ENCODE measurements around the gene ZNF511.
A peak's percentile ranks its signal among the peaks of the same experiment; 100 is the strongest.

The ZNF511 gene

GRCh38 chr10:133350283-133350949 lies 41.7 kb downstream of the ZNF511 start:
- H3K4me2 ChIP-seq (ENCODE audit: low read length) = no peak overlapping the region
- H3K36me3 ChIP-seq (ENCODE audit: control insufficient read depth, insufficient read depth, low read length) = no peaks in the 10 kb centered on the region
- H3K18ac ChIP-seq (ENCODE audit: low read length) = no peak overlapping the region
- H3K23ac ChIP-seq (ENCODE audit: low read length) = peak overlapping the region; percentile 45
- no peak overlapping the region for H2AK5ac ChIP-seq (ENCODE audit: low read length)
- no peaks in the 10 kb centered on the region for H3K79me2 ChIP-seq (ENCODE audit: control insufficient read depth, insufficient read depth, low read length)
- H3K9ac ChIP-seq (ENCODE audit: low read length) = no peak overlapping the region
- WGBS (ENCODE audit: extremely low coverage, insufficient coverage, low lambda C conversion rate) = no CpG with 5 or more reads among the region's 12 CpGs
- no peak overlapping the region for H3K4ac ChIP-seq (ENCODE audit: low read depth, low read length)
- no peak overlapping the region for H3K4me3 ChIP-seq (ENCODE audit: low read length)
- no peak for DNase-seq
- no peak overlapping the region for H3K56ac ChIP-seq (ENCODE audit: low read length)
- H2BK15ac ChIP-seq (replicated peaks; ENCODE audit: low read depth) = no peak overlapping the region
- no peaks in the 10 kb centered on the region for H3K4me1 ChIP-seq (ENCODE audit: control insufficient read depth, low read depth, low read length)
- H3K79me1 ChIP-seq (ENCODE audit: low read length) = no peaks in the 10 kb centered on the region
- no peak overlapping the region for H3K27ac ChIP-seq (ENCODE audit: low read depth, low read length)
- no peaks in the 10 kb centered on the region for H3K27me3 ChIP-seq (ENCODE audit: insufficient read depth, low read length, poor library complexity)
- no peak overlapping the region for H2BK120ac ChIP-seq (ENCODE audit: low read depth, low read length)
- H2BK5ac ChIP-seq (ENCODE audit: low read length) = no peak overlapping the region
- H4K5ac ChIP-seq (ENCODE audit: low read length) = no peak overlapping the region
- no peak overlapping the region for H4K8ac ChIP-seq (ENCODE audit: low read depth, low read length)

- H3K36me3 ChIP-seq (ENCODE audit: control insufficient read depth, insufficient read depth, low read length) = no peaks in the 10 kb centered on the region
- no CpG with 5 or more reads among the region's 13 CpGs for WGBS (ENCODE audit: extremely low coverage, insufficient coverage, low lambda C conversion rate)
- no peak overlapping the region for H2BK5ac ChIP-seq (ENCODE audit: low read length)
- H3K27ac ChIP-seq (ENCODE audit: low read depth, low read length) = no peak overlapping the region
- H3K79me1 ChIP-seq (ENCODE audit: low read length) = no peaks in the 10 kb centered on the region
- no peak for DNase-seq
- H3K4me3 ChIP-seq (ENCODE audit: low read length) = no peak overlapping the region
- no peak overlapping the region for H3K4me2 ChIP-seq (ENCODE audit: low read length)
- H3K4ac ChIP-seq (ENCODE audit: low read depth, low read length) = no peak overlapping the region
- H2BK120ac ChIP-seq (ENCODE audit: low read depth, low read length) = no peak overlapping the region
- no peaks in the 10 kb centered on the region for H3K4me1 ChIP-seq (ENCODE audit: control insufficient read depth, low read depth, low read length)
- no peaks in the 10 kb centered on the region for H3K27me3 ChIP-seq (ENCODE audit: insufficient read depth, low read length, poor library complexity)
- H3K9ac ChIP-seq (ENCODE audit: low read length) = no peak overlapping the region
- H3K56ac ChIP-seq (ENCODE audit: low read length) = no peak overlapping the region
- no peak overlapping the region for H2BK15ac ChIP-seq (replicated peaks; ENCODE audit: low read depth)
- H3K23ac ChIP-seq (ENCODE audit: low read length) = no peak overlapping the region
- no peak overlapping the region for H2AK5ac ChIP-seq (ENCODE audit: low read length)
- no peaks in the 10 kb centered on the region for H3K79me2 ChIP-seq (ENCODE audit: control insufficient read depth, insufficient read depth, low read length)
- no peak overlapping the region for H4K5ac ChIP-seq (ENCODE audit: low read length)
- H3K18ac ChIP-seq (ENCODE audit: low read length) = no peak overlapping the region
- H4K8ac ChIP-seq (ENCODE audit: low read depth, low read length) = no peak overlapping the region
Observed at GRCh38 chr10:133350950-133351329, 42.2 kb downstream of the ZNF511 start.

DNA sequence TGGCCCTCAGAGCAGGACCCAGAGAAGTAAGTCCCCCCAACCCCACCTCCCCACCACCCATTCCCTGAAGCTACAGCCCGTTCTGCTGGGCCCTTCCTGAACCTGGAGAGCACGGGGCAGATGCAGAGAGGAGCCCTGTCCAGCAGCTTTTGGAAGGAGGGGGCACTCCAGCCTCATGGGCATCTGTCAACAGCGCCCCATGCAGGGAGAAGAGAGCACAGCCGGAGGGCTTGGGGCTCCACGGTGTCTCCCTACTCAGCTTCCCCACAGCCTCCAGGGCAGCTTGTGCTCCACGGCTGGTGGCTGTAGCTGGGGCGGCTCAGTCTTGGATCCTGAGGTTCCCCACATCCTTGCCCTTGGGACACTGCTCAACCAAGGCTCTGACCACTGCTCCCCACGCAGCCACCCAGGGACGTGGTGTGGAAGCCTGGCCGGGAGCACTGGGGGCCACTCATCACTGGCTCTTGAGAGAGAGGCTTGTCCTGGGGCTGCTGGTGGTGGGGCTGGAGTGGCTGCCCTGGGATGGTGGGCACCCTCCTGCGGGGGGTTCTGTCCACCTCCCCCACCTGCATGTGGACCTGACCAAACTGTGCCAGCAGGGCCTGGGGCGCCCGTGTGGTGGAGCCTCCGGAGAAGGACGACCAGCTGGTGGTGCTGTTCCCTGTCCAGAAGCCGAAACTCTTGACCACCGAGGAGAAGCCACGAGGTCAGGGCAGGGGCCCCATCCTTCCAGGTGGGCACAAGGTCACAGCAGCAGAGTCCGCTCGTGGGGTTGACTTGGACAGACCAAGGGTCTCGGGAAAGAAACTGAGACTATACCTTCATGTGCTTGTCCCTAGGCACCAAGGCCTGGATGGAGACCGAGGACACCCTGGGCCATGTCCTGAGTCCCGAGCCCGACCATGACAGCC lies 42.9 kb downstream of the ZNF511 start:
- no peak overlapping the region for H3K23ac ChIP-seq (ENCODE audit: low read length)
- H3K27me3 ChIP-seq (ENCODE audit: insufficient read depth, low read length, poor library complexity) = no peaks in the 10 kb centered on the region
- H2BK120ac ChIP-seq (ENCODE audit: low read depth, low read length) = no peak overlapping the region
- DNase-seq = peak; percentile 56
- no peak overlapping the region for H3K18ac ChIP-seq (ENCODE audit: low read length)
- H3K4me2 ChIP-seq (ENCODE audit: low read length) = no peak overlapping the region
- H2BK15ac ChIP-seq (replicated peaks; ENCODE audit: low read depth) = no peak overlapping the region
- H3K4me3 ChIP-seq (ENCODE audit: low read length) = no peak overlapping the region
- no CpG with 5 or more reads among the region's 24 CpGs for WGBS (ENCODE audit: extremely low coverage, insufficient coverage, low lambda C conversion rate)
- no peak overlapping the region for H3K27ac ChIP-seq (ENCODE audit: low read depth, low read length)
- no peak overlapping the region for H3K4ac ChIP-seq (ENCODE audit: low read depth, low read length)
- no peaks in the 10 kb centered on the region for H3K36me3 ChIP-seq (ENCODE audit: control insufficient read depth, insufficient read depth, low read length)
- no peak overlapping the region for H4K5ac ChIP-seq (ENCODE audit: low read length)
- H3K79me2 ChIP-seq (ENCODE audit: control insufficient read depth, insufficient read depth, low read length) = peaks cover 5% of the 10 kb centered on the region
- H3K79me1 ChIP-seq (ENCODE audit: low read length) = peaks cover 6% of the 10 kb centered on the region
- no peak overlapping the region for H4K8ac ChIP-seq (ENCODE audit: low read depth, low read length)
- no peak overlapping the region for H2BK5ac ChIP-seq (ENCODE audit: low read length)
- H3K9ac ChIP-seq (ENCODE audit: low read length) = no peak overlapping the region
- no peak overlapping the region for H2AK5ac ChIP-seq (ENCODE audit: low read length)
- H3K56ac ChIP-seq (ENCODE audit: low read length) = no peak overlapping the region
- peaks cover 3% of the 10 kb centered on the region for H3K4me1 ChIP-seq (ENCODE audit: control insufficient read depth, low read depth, low read length)

- Histone ChIP-seq H2BK5ac (ENCODE audit: low read length) (no peak overlapping the region), H3K36me3 (ENCODE audit: control insufficient read depth, insufficient read depth, low read length) (no peaks in the 10 kb centered on the region), H3K4me3 (ENCODE audit: low read length) (no peak overlapping the region), H3K27me3 (ENCODE audit: insufficient read depth, low read length, poor library complexity) (no peaks in the 10 kb centered on the region), H3K56ac (ENCODE audit: low read length) (no peak overlapping the region), H3K9ac (ENCODE audit: low read length) (no peak overlapping the region), H2BK15ac (replicated peaks; ENCODE audit: low read depth) (no peak overlapping the region), H3K4me2 (ENCODE audit: low read length) (no peak overlapping the region), H3K4me1 (ENCODE audit: control insufficient read depth, low read depth, low read length) (peaks cover 3% of the 10 kb centered on the region), H3K79me1 (ENCODE audit: low read length) (peaks cover 6% of the 10 kb centered on the region), H3K27ac (ENCODE audit: low read depth, low read length) (no peak overlapping the region), H3K23ac (ENCODE audit: low read length) (no peak overlapping the region), H3K18ac (ENCODE audit: low read length) (no peak overlapping the region), H3K79me2 (ENCODE audit: control insufficient read depth, insufficient read depth, low read length) (peaks cover 6% of the 10 kb centered on the region), H4K5ac (ENCODE audit: low read length) (no peak overlapping the region), H4K8ac (ENCODE audit: low read depth, low read length) (no peak overlapping the region), H2BK120ac (ENCODE audit: low read depth, low read length) (no peak overlapping the region), H2AK5ac (ENCODE audit: low read length) (no peak overlapping the region), H3K4ac (ENCODE audit: low read depth, low read length) (no peak overlapping the region)
- WGBS (ENCODE audit: extremely low coverage, insufficient coverage, low lambda C conversion rate) = no CpG with 5 or more reads among the region's 16 CpGs
- DNase-seq = no peak
Observed at GRCh38 chr10:133353202-133353959, 44.7 kb downstream of the ZNF511 start.

DNA sequence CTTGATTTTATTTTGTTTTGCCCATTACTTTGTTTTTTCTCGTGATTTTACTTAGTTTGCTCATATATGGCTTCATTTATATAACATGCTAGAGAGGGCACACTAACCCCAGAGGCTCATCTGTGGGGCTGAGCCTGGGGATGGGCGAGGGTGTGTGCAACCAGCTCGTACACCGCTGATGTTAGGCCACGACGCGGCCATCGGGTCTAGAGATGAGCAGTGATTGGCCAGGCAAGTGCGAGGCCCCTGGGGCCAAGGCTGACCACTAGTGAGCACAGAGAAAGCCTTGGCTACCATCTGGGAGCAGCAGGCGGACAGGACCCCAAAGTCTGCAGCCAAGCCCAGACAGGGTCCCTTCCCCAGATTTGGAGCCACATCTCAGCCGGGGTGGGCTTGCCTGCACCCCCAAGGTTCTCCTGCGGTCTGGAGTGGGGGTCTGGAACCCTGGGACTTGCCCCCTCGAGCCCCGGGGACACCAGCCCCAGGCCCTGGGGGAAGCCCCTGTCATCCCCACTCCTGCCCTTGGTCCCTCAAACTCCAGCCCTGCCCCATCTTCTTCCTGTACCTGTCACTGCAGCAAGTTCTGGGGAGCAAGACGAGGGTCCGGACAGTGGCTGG lies 45.4 kb downstream of the ZNF511 start:
- Histone ChIP-seq H3K79me2 (ENCODE audit: control insufficient read depth, insufficient read depth, low read length) (peaks cover 6% of the 10 kb centered on the region), H3K27me3 (ENCODE audit: insufficient read depth, low read length, poor library complexity) (no peaks in the 10 kb centered on the region), H4K5ac (ENCODE audit: low read length) (no peak overlapping the region), H3K79me1 (ENCODE audit: low read length) (peaks cover 6% of the 10 kb centered on the region), H3K9ac (ENCODE audit: low read length) (no peak overlapping the region), H2BK15ac (replicated peaks; ENCODE audit: low read depth) (no peak overlapping the region), H3K4ac (ENCODE audit: low read depth, low read length) (no peak overlapping the region), H3K4me1 (ENCODE audit: control insufficient read depth, low read depth, low read length) (peaks cover 3% of the 10 kb centered on the region), H3K27ac (ENCODE audit: low read depth, low read length) (no peak overlapping the region), H2AK5ac (ENCODE audit: low read length) (no peak overlapping the region), H3K36me3 (ENCODE audit: control insufficient read depth, insufficient read depth, low read length) (no peaks in the 10 kb centered on the region), H3K4me3 (ENCODE audit: low read length) (no peak overlapping the region), H4K8ac (ENCODE audit: low read depth, low read length) (no peak overlapping the region), H3K23ac (ENCODE audit: low read length) (no peak overlapping the region), H3K56ac (ENCODE audit: low read length) (no peak overlapping the region), H2BK5ac (ENCODE audit: low read length) (no peak overlapping the region), H3K4me2 (ENCODE audit: low read length) (no peak overlapping the region), H2BK120ac (ENCODE audit: low read depth, low read length) (no peak overlapping the region), H3K18ac (ENCODE audit: low read length) (no peak overlapping the region)
- DNase-seq = no peak
- no CpG with 5 or more reads among the region's 16 CpGs for WGBS (ENCODE audit: extremely low coverage, insufficient coverage, low lambda C conversion rate)
